ENCODE data around the gene TBC1D13.

- no peak for TF ChIP-seq CTCF (conservative IDR thresholded peaks at IDR 0.05; ENCODE audit: low read depth, low read length)
- no peak for TF ChIP-seq RAD21 (IDR thresholded peaks at IDR 0.05; ENCODE audit: low read length)
- TF ChIP-seq, protein P1, sequence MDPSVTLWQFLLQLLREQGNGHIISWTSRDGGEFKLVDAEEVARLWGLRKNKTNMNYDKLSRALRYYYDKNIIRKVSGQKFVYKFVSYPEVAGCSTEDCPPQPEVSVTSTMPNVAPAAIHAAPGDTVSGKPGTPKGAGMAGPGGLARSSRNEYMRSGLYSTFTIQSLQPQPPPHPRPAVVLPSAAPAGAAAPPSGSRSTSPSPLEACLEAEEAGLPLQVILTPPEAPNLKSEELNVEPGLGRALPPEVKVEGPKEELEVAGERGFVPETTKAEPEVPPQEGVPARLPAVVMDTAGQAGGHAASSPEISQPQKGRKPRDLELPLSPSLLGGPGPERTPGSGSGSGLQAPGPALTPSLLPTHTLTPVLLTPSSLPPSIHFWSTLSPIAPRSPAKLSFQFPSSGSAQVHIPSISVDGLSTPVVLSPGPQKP (IDR thresholded peaks at IDR 0.05; ENCODE audit: borderline replicate concordance, low read depth, low read length) = no peak
- no peak for TF ChIP-seq POLR2A (IDR thresholded peaks at IDR 0.05; ENCODE audit: low read depth, low read length)
- no peak for TF ChIP-seq USF2 (IDR thresholded peaks at IDR 0.05; ENCODE audit: low read depth, low read length)
- TF ChIP-seq CEBPB (IDR thresholded peaks at IDR 0.05; ENCODE audit: low read depth, low read length) = no peak
- TF ChIP-seq MAZ (IDR thresholded peaks at IDR 0.05; ENCODE audit: borderline replicate concordance, low read depth, low read length) = no peak
- no peak for TF ChIP-seq NFE2L2 (IDR thresholded peaks at IDR 0.05; ENCODE audit: low read depth, low read length)
- no peak for TF ChIP-seq SMC3 (IDR thresholded peaks at IDR 0.05; ENCODE audit: low read depth, low read length)
- no peak for TF ChIP-seq BHLHE40 (IDR thresholded peaks at IDR 0.05; ENCODE audit: low read depth, low read length)
- TF ChIP-seq RFX5 (IDR thresholded peaks at IDR 0.05; ENCODE audit: low read depth, low read length) = no peak
- no peak for TF ChIP-seq MXI1 (IDR thresholded peaks at IDR 0.05; ENCODE audit: borderline replicate concordance, low read depth, low read length)
- TF ChIP-seq FOS (IDR thresholded peaks at IDR 0.05; ENCODE audit: low read depth, low read length) = no peak
Observed at GRCh38 chr9:128802482-128802881, 15.4 kb downstream of the TBC1D13 start.

All from IMR-90 (cell line).